SK-N-SH (cell line): ENCODE results near the gene IL6ST. TPM values are rescaled to one million over a fixed set of nuclear protein-coding genes. Genes with fewer than 3 reads are reported as not detected.

Experiments used
- CTCF ChIA-PET: fragments of 300-600, 350-600 bp; formaldehyde crosslinking; extraction: SDS; loops from one replicate; lab custom pipeline; 2021; lab: Yijun Ruan, JAX
- POLR2A ChIA-PET: fragments of 350-600 bp; sonication (Branson Sonifier 250); formaldehyde crosslinking; extraction: SDS; loops from one replicate; lab custom pipeline; 2020; ENCODE audit warnings: antibody characterized with exemption, inconsistent platforms; lab: Yijun Ruan, JAX
- DNase-seq: peaks from one replicate; pipeline ENCODE4 v3.0.0; 2012
- H2AFZ ChIP-seq: fragments of 200-600 bp; sonication (generic); 2 replicates; pipeline ENCODE4 v1.8.1; 2016; ENCODE audit warnings: antibody characterized with exemption, mild to moderate bottlenecking, low read depth
- H3F3A ChIP-seq: fragments of 200-600 bp; sonication (generic); replicated peaks from 2 replicates; pipeline ENCODE3; 2016; ENCODE audit warnings: antibody characterized with exemption, mild to moderate bottlenecking; ENCODE audit not compliant: insufficient read depth
- H3K27ac ChIP-seq, 2 experiments: fragments of 200-500 bp in 1 of 2; fragments of 200-600 bp in 1 of 2; sonication (Bioruptor generic) in 1 of 2; sonication (generic), shearing (Covaris generic) in 1 of 2; 2 replicates each; pipeline versions ENCODE4 v1.5.1 to v1.6.1; 2014 to 2016; ENCODE audit warnings: low read depth in 2 of 2, inconsistent platforms in 1 of 2, low read length in 1 of 2, mild to moderate bottlenecking in 1 of 2, mixed read lengths in 1 of 2
- H3K27me3 ChIP-seq: fragments of 200-600 bp; sonication (generic), shearing (Covaris generic); 2 replicates; pipeline ENCODE4 v1.6.1; 2016; ENCODE audit warnings: mixed run types; ENCODE audit not compliant: insufficient read depth
- H3K36me3 ChIP-seq, 2 experiments: fragments of 200-500 bp in 1 of 2; fragments of 200-600 bp in 1 of 2; sonication (Bioruptor generic) in 1 of 2; sonication (generic) in 1 of 2; replicated peaks in 1 of 2; 2 replicates each; pipeline versions ENCODE3 to v1.5.1; 2014 to 2016; ENCODE audit warnings: low read length in 1 of 2, mild to moderate bottlenecking in 1 of 2; ENCODE audit not compliant: insufficient read depth in 2 of 2, control insufficient read depth in 1 of 2
- H3K4me1 ChIP-seq, 2 experiments: fragments of 200-500 bp in 1 of 2; fragments of 200-600 bp in 1 of 2; sonication (Bioruptor generic) in 1 of 2; sonication (generic), shearing (Covaris generic) in 1 of 2; 2 replicates each; pipeline versions ENCODE4 v1.5.1 to v1.6.1; 2014 to 2016; ENCODE audit warnings: low read depth in 1 of 2, low read length in 1 of 2, mixed run types in 1 of 2; ENCODE audit not compliant: insufficient read depth in 2 of 2, control insufficient read depth in 1 of 2
- H3K4me2 ChIP-seq: fragments of 200-600 bp; sonication (generic), shearing (Covaris generic); 2 replicates; pipeline ENCODE4 v1.6.1; 2017; ENCODE audit warnings: mixed run types
- H3K4me3 ChIP-seq, 2 experiments: fragments of 200-500 bp in 1 of 2; fragments of 200-600 bp in 1 of 2; sonication (Bioruptor generic) in 1 of 2; sonication (generic), shearing (Covaris generic) in 1 of 2; 2 replicates each; pipeline versions ENCODE4 v1.5.1 to v1.8.1; 2014 to 2016; ENCODE audit warnings: low read depth in 2 of 2, inconsistent platforms in 1 of 2, low read length in 1 of 2, mild to moderate bottlenecking in 1 of 2, mixed read lengths in 1 of 2, moderate library complexity in 1 of 2
- H3K79me2 ChIP-seq: fragments of 200-600 bp; sonication (generic); 2 replicates; pipeline ENCODE4 v1.8.1; 2017; ENCODE audit warnings: mild to moderate bottlenecking; ENCODE audit not compliant: insufficient read depth
- H3K9ac ChIP-seq: fragments of 200-600 bp; sonication (generic); 2 replicates; pipeline ENCODE4 v1.6.1; 2017; ENCODE audit warnings: mixed run types
- H3K9me2 ChIP-seq: fragments of 200-600 bp; sonication (generic); 2 replicates; pipeline ENCODE4 v1.6.1; 2017; ENCODE audit warnings: mixed run types
- H3K9me3 ChIP-seq: fragments of 200-600 bp; sonication (generic); 2 replicates; pipeline ENCODE4 v1.6.1; 2017; ENCODE audit warnings: mixed run types, mild to moderate bottlenecking, moderate library complexity
- H4K20me1 ChIP-seq: fragments of 200-600 bp; sonication (generic); 2 replicates; pipeline ENCODE4 v1.6.1; 2017; ENCODE audit warnings: mild to moderate bottlenecking, mixed run types; ENCODE audit not compliant: insufficient read depth
- CTCF ChIP-seq: fragments of 200-600 bp; sonication (generic); IDR thresholded peaks from 2 replicates; pipeline ENCODE4 v1.6.1; 2017; ENCODE audit warnings: antibody characterized with exemption, mild to moderate bottlenecking, moderate library complexity
- FOXJ3 ChIP-seq: sonication (generic); formaldehyde crosslinking; IDR thresholded peaks from 2 replicates; pipeline ENCODE4 v1.5.1; 2020; ENCODE audit warnings: mild to moderate bottlenecking, missing genetic modification reagents
- GATA2 ChIP-seq: sonication (generic); formaldehyde crosslinking; IDR thresholded peaks from 2 replicates; pipeline ENCODE4 v1.5.0; 2020; ENCODE audit warnings: mild to moderate bottlenecking, missing genetic modification reagents
- IRF3 ChIP-seq: fragments of 150-350 bp; IDR thresholded peaks from 2 replicates; pipeline ENCODE4 v1.6.1; 2016; ENCODE audit warnings: mild to moderate bottlenecking, low read depth, low read length
- MAX ChIP-seq: IDR thresholded peaks from 2 replicates; pipeline ENCODE4 v1.4.0; 2012; ENCODE audit warnings: low read depth
- RCOR1 ChIP-seq: fragments of 150-350 bp; IDR thresholded peaks from 2 replicates; pipeline ENCODE4 v1.6.1; 2017; ENCODE audit warnings: antibody characterized with exemption, low read length
- RFX5 ChIP-seq: IDR thresholded peaks from 2 replicates; pipeline ENCODE4 v1.6.1; 2012; ENCODE audit warnings: mild to moderate bottlenecking, improper control_type of control experiment, low read length
- SIN3A ChIP-seq: IDR thresholded peaks from 2 replicates; pipeline ENCODE4 v1.6.1; 2012; ENCODE audit warnings: low read depth, mild to moderate bottlenecking, low read length, moderate library complexity, borderline replicate concordance
- WGBS: methylation state at CpG from one replicate; pipeline ENCODE4 v1.1.6; 2017; ENCODE audit warnings: low lambda C conversion rate; 5-methylcytosine and 5-hydroxymethylcytosine counted together
- polyA plus RNA-seq, 3 experiments: library from polyadenylated mRNA; depleted of rRNA; stranded (reverse); fragments of >200 nt; gene quantifications; 2 replicates each; pipeline ENCODE4 v1.2.3, GENCODE V29; 2012
- TF ChIP-seq, protein P1 (sequence below): IDR thresholded peaks from 2 replicates; pipeline ENCODE4; 2012
- TF ChIP-seq, protein P2 (sequence below): fragments of 150-350 bp; IDR thresholded peaks from 2 replicates; pipeline ENCODE4 v1.6.1; 2017; ENCODE audit warnings: antibody characterized with exemption, low read length, low read depth, borderline replicate concordance

IL6ST gene
- polyA plus RNA-seq, 1 of the 3 experiments (the other 2 are of a cell fraction), result 16.0 TPM

DNA sequence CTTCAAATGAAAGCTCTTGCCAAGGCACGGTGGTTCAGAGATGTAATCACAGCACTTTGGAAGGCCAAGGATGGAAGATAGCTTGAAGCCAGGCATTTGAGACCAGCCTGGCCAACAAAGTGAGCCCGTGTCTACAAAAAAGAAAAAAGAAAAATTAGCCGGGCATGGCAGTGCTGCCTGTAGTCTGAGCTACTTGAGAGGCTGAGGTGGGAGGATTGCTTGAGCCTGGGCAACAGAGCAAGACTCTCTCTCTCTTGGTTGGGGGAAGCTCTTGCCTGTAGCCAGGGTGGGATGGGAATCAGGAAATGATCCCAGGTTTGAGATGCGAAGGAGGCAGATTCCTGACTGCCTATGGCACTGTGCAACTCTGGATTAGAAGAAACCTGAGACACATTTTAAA lies 62.1 kb downstream of the IL6ST start:
- no peak overlapping the region for H3K9ac ChIP-seq
- no peak for TF ChIP-seq SIN3A
- H2AFZ ChIP-seq, result no peak overlapping the region
- WGBS, result 77% methylated on average over 4 of the region's 4 CpGs
- no peaks in the 10 kb centered on the region for H3K9me2 ChIP-seq
- no peak for DNase-seq
- ChIA-PET CTCF (interaction anchor here (1.7 kb wide), 1 partner anchor 268 kb away, joined by 14 read pairs; no protein-coding TSS in a partner anchor), POLR2A (no interaction called here)
- H3K79me2 ChIP-seq, result no peaks in the 10 kb centered on the region; the same call in 1 of the 2 replicates
- no peaks in the 10 kb centered on the region for H3K27me3 ChIP-seq
- no peaks in the 10 kb centered on the region; a peak in 2 of 4 replicates for H3K4me1 ChIP-seq
- H3K27ac ChIP-seq, result no peak overlapping the region
- no peaks in the 10 kb centered on the region for H3K9me3 ChIP-seq
- peaks cover 4 to 9% of the 10 kb centered on the region in 2 experiments for H3K36me3 ChIP-seq
- no peaks in the 10 kb centered on the region for H4K20me1 ChIP-seq
- H3K4me3 ChIP-seq, result no peak overlapping the region
- peaks cover 12% of the 10 kb centered on the region for H3F3A ChIP-seq
- H3K4me2 ChIP-seq, result no peak overlapping the region

- POLR2A ChIA-PET, result interaction anchor here (0.7 kb wide), 1 partner anchor 734 kb away, joined by 5 read pairs; no protein-coding TSS in a partner anchor
- Histone ChIP-seq H3K9me3 (no peaks in the 10 kb centered on the region), H3K79me2 (no peaks in the 10 kb centered on the region), H3K4me1 (no peaks in the 10 kb centered on the region; a peak in 1 of 4 replicates), H3K9ac (no peak overlapping the region), H3K9me2 (no peaks in the 10 kb centered on the region), H3K27me3 (no peaks in the 10 kb centered on the region), H3K4me3 (no peak overlapping the region), H3K4me2 (no peak overlapping the region), H3K36me3 (no peaks in the 10 kb centered on the region), H4K20me1 (no peaks in the 10 kb centered on the region), H2AFZ (no peak overlapping the region), H3K27ac (no peak overlapping the region), H3F3A (no peaks in the 10 kb centered on the region)
- 77% methylated on average over 12 of the region's 12 CpGs for WGBS
- CTCF ChIA-PET, result no interaction called here
- no peak for DNase-seq
- no peak for TF ChIP-seq RCOR1
- TF ChIP-seq GATA2 (CRISPR knock-in tag), result no peak
- TF ChIP-seq, protein P1, sequence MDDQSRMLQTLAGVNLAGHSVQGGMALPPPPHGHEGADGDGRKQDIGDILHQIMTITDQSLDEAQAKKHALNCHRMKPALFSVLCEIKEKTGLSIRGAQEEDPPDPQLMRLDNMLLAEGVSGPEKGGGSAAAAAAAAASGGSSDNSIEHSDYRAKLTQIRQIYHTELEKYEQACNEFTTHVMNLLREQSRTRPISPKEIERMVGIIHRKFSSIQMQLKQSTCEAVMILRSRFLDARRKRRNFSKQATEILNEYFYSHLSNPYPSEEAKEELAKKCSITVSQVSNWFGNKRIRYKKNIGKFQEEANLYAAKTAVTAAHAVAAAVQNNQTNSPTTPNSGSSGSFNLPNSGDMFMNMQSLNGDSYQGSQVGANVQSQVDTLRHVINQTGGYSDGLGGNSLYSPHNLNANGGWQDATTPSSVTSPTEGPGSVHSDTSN, result no peak
- TF ChIP-seq FOXJ3, result no peak
- TF ChIP-seq RFX5, result no peak
- TF ChIP-seq IRF3, result no peak
- TF ChIP-seq, protein P2, sequence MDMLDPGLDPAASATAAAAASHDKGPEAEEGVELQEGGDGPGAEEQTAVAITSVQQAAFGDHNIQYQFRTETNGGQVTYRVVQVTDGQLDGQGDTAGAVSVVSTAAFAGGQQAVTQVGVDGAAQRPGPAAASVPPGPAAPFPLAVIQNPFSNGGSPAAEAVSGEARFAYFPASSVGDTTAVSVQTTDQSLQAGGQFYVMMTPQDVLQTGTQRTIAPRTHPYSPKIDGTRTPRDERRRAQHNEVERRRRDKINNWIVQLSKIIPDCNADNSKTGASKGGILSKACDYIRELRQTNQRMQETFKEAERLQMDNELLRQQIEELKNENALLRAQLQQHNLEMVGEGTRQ, result no peak
- no peak for TF ChIP-seq CTCF
- no peak for TF ChIP-seq MAX
Observed at GRCh38 chr5:55929020-55929799, 65.6 kb downstream of the IL6ST start.
